ENCODE data around the gene RDM1. TPM values are rescaled to one million over a fixed set of nuclear protein-coding genes. Genes with fewer than 3 reads are reported as not detected.
A peak's percentile ranks its signal among the peaks of the same experiment; 100 is the strongest.

Gene RDM1
- total RNA-seq, 1 donor from 2014 or later: 0.49 TPM

- H3K36me3 ChIP-seq: no peaks in the 10 kb centered on the region
- DNase-seq (ENCODE audit: extremely low spot score in 2 of 2): no peak
- intact Hi-C loops (cut with DNase I): no loop called here
- TF ChIP-seq POLR2AphosphoS5 (IDR thresholded peaks at IDR 0.05; ENCODE audit: insufficient read depth in 1 of 2, low read depth in 1 of 2): no peak
- no peak for TF ChIP-seq CTCF (IDR thresholded peaks at IDR 0.05)
- no peak for TF ChIP-seq POLR2A (IDR thresholded peaks at IDR 0.05)
- no peaks in the 10 kb centered on the region for H3K4me1 ChIP-seq
- no peak overlapping the region for H3K27ac ChIP-seq
- H3K27me3 ChIP-seq: no peaks in the 10 kb centered on the region
- H3K9me3 ChIP-seq: no peaks in the 10 kb centered on the region
- no peak overlapping the region for H3K4me3 ChIP-seq
Measured at GRCh38 chr17:35965272-35965671, 34.7 kb upstream of the RDM1 start.

DNA sequence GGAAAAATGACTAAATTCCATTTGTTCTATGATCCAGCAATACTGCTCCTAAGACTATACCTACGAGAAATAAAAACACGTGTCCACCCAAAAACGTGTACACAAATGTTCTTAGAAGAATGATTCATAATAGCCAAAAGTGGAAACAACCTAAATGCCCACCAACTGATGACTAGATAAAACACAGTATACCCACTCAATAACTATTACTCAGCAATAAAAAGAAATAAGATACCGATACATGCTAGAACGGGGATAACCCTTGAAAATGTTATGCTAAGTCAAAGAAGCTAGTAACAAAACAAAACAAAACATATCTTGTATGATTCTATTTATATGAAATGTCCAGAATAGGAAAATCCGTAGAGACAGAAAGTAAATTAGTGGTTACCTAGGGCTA lies 33.1 kb upstream of the RDM1 start:
- H3K36me3 ChIP-seq: no peaks in the 10 kb centered on the region
- no peaks in the 10 kb centered on the region for H3K27me3 ChIP-seq
- intact Hi-C loops (cut with DNase I): no loop called here
- H3K27ac ChIP-seq: no peak overlapping the region
- no peak for TF ChIP-seq POLR2AphosphoS5 (IDR thresholded peaks at IDR 0.05; ENCODE audit: insufficient read depth in 1 of 2, low read depth in 1 of 2)
- no peak for TF ChIP-seq CTCF (IDR thresholded peaks at IDR 0.05)
- TF ChIP-seq POLR2A (IDR thresholded peaks at IDR 0.05): no peak
- H3K9me3 ChIP-seq: no peaks in the 10 kb centered on the region
- H3K4me3 ChIP-seq: no peak overlapping the region
- no peak for DNase-seq (ENCODE audit: extremely low spot score in 2 of 2)
- no peaks in the 10 kb centered on the region for H3K4me1 ChIP-seq

- Histone ChIP-seq H3K4me3 (no peak overlapping the region), H3K9me3 (no peaks in the 10 kb centered on the region), H3K27ac (no peak overlapping the region), H3K27me3 (no peaks in the 10 kb centered on the region), H3K4me1 (no peaks in the 10 kb centered on the region), H3K36me3 (no peaks in the 10 kb centered on the region)
- intact Hi-C loops (cut with DNase I): loop anchor here (5.0 kb wide), 1 partner anchor 1996 kb away; no protein-coding TSS in a partner anchor
- no peak for DNase-seq (ENCODE audit: extremely low spot score in 2 of 2)
- TF ChIP-seq POLR2A (IDR thresholded peaks at IDR 0.05): no peak
- no peak for TF ChIP-seq POLR2AphosphoS5 (IDR thresholded peaks at IDR 0.05; ENCODE audit: insufficient read depth in 1 of 2, low read depth in 1 of 2)
- TF ChIP-seq CTCF (IDR thresholded peaks at IDR 0.05): no peak
Measured at GRCh38 chr17:35953720-35954119, 23.1 kb upstream of the RDM1 start.

DNA sequence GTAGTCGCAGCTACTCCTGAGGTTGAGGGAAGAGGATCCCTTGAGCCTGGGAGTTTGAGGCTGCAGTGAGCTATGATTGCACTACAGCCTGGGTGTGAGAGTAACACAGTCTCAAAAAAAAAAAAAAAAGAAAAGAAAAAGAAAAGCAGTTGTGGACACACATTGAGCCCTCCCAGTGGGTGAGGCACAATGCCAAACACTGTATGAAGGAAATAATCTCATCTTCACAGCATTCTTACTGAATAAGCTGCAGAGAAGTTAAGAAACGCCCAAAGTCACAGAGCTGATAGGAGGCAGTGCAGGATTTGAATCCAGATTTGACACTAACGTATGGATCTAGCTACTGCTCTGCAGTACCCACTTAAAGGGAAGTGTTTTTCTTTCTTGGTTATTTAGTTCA lies 18.8 kb upstream of the RDM1 start:
- H3K27me3 ChIP-seq: no peaks in the 10 kb centered on the region
- H3K9me3 ChIP-seq: no peaks in the 10 kb centered on the region
- DNase-seq (ENCODE audit: extremely low spot score in 2 of 2): no peak
- TF ChIP-seq POLR2A (IDR thresholded peaks at IDR 0.05): no peak
- TF ChIP-seq POLR2AphosphoS5 (IDR thresholded peaks at IDR 0.05; ENCODE audit: insufficient read depth in 1 of 2, low read depth in 1 of 2): no peak
- no peak for TF ChIP-seq CTCF (IDR thresholded peaks at IDR 0.05)
- no peak overlapping the region for H3K27ac ChIP-seq
- no peaks in the 10 kb centered on the region for H3K36me3 ChIP-seq
- no peaks in the 10 kb centered on the region for H3K4me1 ChIP-seq
- intact Hi-C loops (cut with DNase I): no loop called here
- H3K4me3 ChIP-seq: no peak overlapping the region

- TF ChIP-seq POLR2A (IDR thresholded peaks at IDR 0.05): no peak
- Histone ChIP-seq H3K36me3 (no peaks in the 10 kb centered on the region), H3K4me1 (no peaks in the 10 kb centered on the region), H3K9me3 (no peaks in the 10 kb centered on the region), H3K4me3 (no peak overlapping the region), H3K27ac (no peak overlapping the region), H3K27me3 (no peaks in the 10 kb centered on the region)
- DNase-seq (ENCODE audit: extremely low spot score in 2 of 2): no peak
- intact Hi-C loops (cut with DNase I): no loop called here
Measured at GRCh38 chr17:35948092-35948491, 17.5 kb upstream of the RDM1 start.

- H3K27me3 ChIP-seq: no peaks in the 10 kb centered on the region
- DNase-seq (ENCODE audit: extremely low spot score in 2 of 2): no peak
- no peaks in the 10 kb centered on the region for H3K36me3 ChIP-seq
- no peak overlapping the region for H3K4me3 ChIP-seq
- TF ChIP-seq CTCF (IDR thresholded peaks at IDR 0.05) (peak in 2 of 3 experiments; percentile 38 to 47), POLR2AphosphoS5 (IDR thresholded peaks at IDR 0.05; ENCODE audit: insufficient read depth in 1 of 2, low read depth in 1 of 2) (no peak)
- intact Hi-C loops (cut with DNase I): no loop called here
- H3K4me1 ChIP-seq: no peaks in the 10 kb centered on the region
- no peaks in the 10 kb centered on the region for H3K9me3 ChIP-seq
- no peak overlapping the region for H3K27ac ChIP-seq
Measured at GRCh38 chr17:35947156-35947585, 16.6 kb upstream of the RDM1 start.

Data from vagina (tissue), 2 donors.